ENCODE measurements around the gene ASTN2.

ASTN2 gene

DNA sequence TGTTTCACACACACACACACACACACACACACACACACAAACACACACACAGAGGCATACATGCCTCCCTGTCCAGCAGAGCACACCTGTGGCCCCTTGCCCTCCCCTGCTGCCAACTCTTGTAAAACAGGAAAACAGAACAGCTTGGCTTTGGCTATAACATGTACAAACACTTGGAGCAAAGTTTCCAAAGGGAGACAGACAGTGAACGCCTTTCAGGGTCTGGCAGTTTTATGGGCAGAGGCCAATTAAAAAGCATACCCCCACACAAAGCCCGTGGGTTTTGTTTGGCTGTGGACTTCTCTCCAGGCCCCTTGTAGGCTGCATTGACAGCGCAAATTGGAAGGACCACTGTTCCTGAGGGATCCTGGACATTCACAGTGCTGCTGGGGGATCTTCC lies 995.7 kb downstream of the ASTN2 start:
- Histone ChIP-seq H3K79me2 (ENCODE audit: insufficient read depth, low read length) (no peaks in the 10 kb centered on the region), H2AFZ (ENCODE audit: low read depth, low read length) (no peak overlapping the region), H3K4me2 (ENCODE audit: insufficient read depth, low read length) (no peak overlapping the region), H4K20me1 (ENCODE audit: insufficient read depth, low read length) (no peaks in the 10 kb centered on the region), H3K4me3 (ENCODE audit: low read depth in 1 of 2, low read length in 2 of 2) (no peak overlapping the region), H3K36me3 (ENCODE audit: insufficient read depth, low read length) (no peaks in the 10 kb centered on the region), H3K27me3 (ENCODE audit: insufficient read depth, low read length, poor library complexity) (no peaks in the 10 kb centered on the region), H3K9ac (ENCODE audit: low read depth, low read length) (no peak overlapping the region), H3K27ac (ENCODE audit: low read length) (no peak overlapping the region), H3K9me3 (ENCODE audit: insufficient read depth, low read length, severe bottlenecking) (no peaks in the 10 kb centered on the region), H3K4me1 (ENCODE audit: insufficient read depth, low read length) (no peaks in the 10 kb centered on the region)
- TF ChIP-seq CTCF (IDR thresholded peaks at IDR 0.05; ENCODE audit: borderline replicate concordance, extremely low read depth, low read length, poor library complexity, severe bottlenecking) (no peak), EZH2 (IDR thresholded peaks at IDR 0.05; ENCODE audit: borderline replicate concordance, low read depth, low read length, severe bottlenecking) (no peak)
- ATAC-seq (ENCODE audit: insufficient read depth, low read depth) (no peak), DNase-seq (no peak)

DNA sequence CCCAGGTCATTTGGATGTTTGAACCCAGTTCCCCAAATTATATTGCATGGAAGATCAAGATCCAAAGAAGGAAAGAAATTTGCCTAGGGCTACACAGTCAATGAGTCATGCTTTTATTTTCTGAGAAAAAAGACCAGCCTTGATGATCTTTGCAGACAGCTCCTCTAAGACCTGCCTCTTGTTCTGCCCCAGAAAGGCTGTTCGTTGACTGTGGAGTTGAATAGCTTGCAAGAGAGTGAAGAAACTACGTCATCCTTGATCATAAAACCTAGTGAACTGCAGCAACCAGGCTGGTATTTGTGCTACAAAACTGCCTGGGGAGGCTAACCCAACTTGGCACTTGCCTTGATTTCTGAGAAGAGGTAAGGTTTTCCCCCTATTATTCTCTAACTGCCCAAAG lies 997.4 kb downstream of the ASTN2 start:
- H2AFZ ChIP-seq (ENCODE audit: low read depth, low read length), result no peak overlapping the region
- no peaks in the 10 kb centered on the region for H3K4me1 ChIP-seq (ENCODE audit: insufficient read depth, low read length)
- no peak overlapping the region for H3K9ac ChIP-seq (ENCODE audit: low read depth, low read length)
- no peaks in the 10 kb centered on the region for H3K27me3 ChIP-seq (ENCODE audit: insufficient read depth, low read length, poor library complexity)
- no peak overlapping the region for H3K4me2 ChIP-seq (ENCODE audit: insufficient read depth, low read length)
- H4K20me1 ChIP-seq (ENCODE audit: insufficient read depth, low read length), result no peaks in the 10 kb centered on the region
- no peaks in the 10 kb centered on the region for H3K79me2 ChIP-seq (ENCODE audit: insufficient read depth, low read length)
- ATAC-seq (ENCODE audit: insufficient read depth, low read depth) (no peak), DNase-seq (no peak)
- H3K4me3 ChIP-seq (ENCODE audit: low read depth in 1 of 2, low read length in 2 of 2), result no peak overlapping the region
- no peak overlapping the region for H3K27ac ChIP-seq (ENCODE audit: low read length)
- H3K9me3 ChIP-seq (ENCODE audit: insufficient read depth, low read length, severe bottlenecking), result no peaks in the 10 kb centered on the region
- H3K36me3 ChIP-seq (ENCODE audit: insufficient read depth, low read length), result no peaks in the 10 kb centered on the region
- TF ChIP-seq CTCF (IDR thresholded peaks at IDR 0.05; ENCODE audit: borderline replicate concordance, extremely low read depth, low read length, poor library complexity, severe bottlenecking) (no peak), EZH2 (IDR thresholded peaks at IDR 0.05; ENCODE audit: borderline replicate concordance, low read depth, low read length, severe bottlenecking) (no peak)

DNA sequence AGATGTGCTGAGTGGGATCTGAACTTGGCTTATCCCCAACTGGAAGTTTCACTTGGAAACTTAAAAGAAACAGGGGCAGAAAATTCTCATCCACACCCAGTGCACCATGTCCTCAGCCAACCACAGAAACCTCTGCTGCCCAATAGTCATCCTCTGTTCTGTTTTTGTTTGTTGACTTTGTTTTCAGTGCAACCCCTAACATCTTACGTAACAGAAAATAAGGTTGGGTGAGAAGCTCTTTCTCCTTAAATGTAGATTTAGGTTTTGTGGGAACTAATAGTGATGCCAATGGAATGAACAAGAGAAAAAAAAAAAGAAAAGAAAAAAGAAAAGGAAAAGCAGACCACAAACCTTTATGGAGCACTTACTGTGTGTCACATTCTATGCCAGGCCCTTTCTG lies 998.4 kb downstream of the ASTN2 start:
- Histone ChIP-seq H3K9ac (ENCODE audit: low read depth, low read length) (no peak overlapping the region), H3K27me3 (ENCODE audit: insufficient read depth, low read length, poor library complexity) (no peaks in the 10 kb centered on the region), H3K4me2 (ENCODE audit: insufficient read depth, low read length) (no peak overlapping the region), H3K36me3 (ENCODE audit: insufficient read depth, low read length) (no peaks in the 10 kb centered on the region), H2AFZ (ENCODE audit: low read depth, low read length) (no peak overlapping the region), H4K20me1 (ENCODE audit: insufficient read depth, low read length) (no peaks in the 10 kb centered on the region), H3K27ac (ENCODE audit: low read length) (no peak overlapping the region), H3K9me3 (ENCODE audit: insufficient read depth, low read length, severe bottlenecking) (no peaks in the 10 kb centered on the region), H3K4me1 (ENCODE audit: insufficient read depth, low read length) (no peaks in the 10 kb centered on the region), H3K4me3 (ENCODE audit: low read depth in 1 of 2, low read length in 2 of 2) (no peak overlapping the region), H3K79me2 (ENCODE audit: insufficient read depth, low read length) (no peaks in the 10 kb centered on the region)
- ATAC-seq (ENCODE audit: insufficient read depth, low read depth), result no peak
- TF ChIP-seq CTCF (IDR thresholded peaks at IDR 0.05; ENCODE audit: borderline replicate concordance, extremely low read depth, low read length, poor library complexity, severe bottlenecking) (no peak), EZH2 (IDR thresholded peaks at IDR 0.05; ENCODE audit: borderline replicate concordance, low read depth, low read length, severe bottlenecking) (no peak)
- DNase-seq, result no peak

DNA sequence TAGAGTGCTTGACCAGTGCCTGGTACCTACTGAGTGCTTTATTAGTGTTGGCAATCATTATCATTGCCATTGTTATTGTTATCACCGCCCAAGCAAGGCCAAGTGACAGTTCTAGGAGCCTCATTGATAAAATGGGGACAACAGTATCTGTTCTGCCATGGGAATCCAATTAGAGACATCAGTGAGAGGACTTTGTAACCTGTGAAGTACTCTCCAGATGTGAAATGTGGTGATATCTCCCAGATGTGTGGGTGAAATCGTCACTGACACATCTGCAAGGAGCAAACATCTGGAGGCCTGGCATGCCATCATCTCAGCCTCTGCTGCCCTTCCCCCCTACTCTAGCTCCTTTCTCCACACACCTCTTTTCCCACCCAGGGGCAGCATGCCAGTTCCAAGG lies 1000.5 kb downstream of the ASTN2 start:
- Histone ChIP-seq H3K9me3 (ENCODE audit: insufficient read depth, low read length, severe bottlenecking) (no peaks in the 10 kb centered on the region), H2AFZ (ENCODE audit: low read depth, low read length) (no peak overlapping the region), H3K79me2 (ENCODE audit: insufficient read depth, low read length) (no peaks in the 10 kb centered on the region), H3K27ac (ENCODE audit: low read length) (no peak overlapping the region), H3K4me3 (ENCODE audit: low read depth in 1 of 2, low read length in 2 of 2) (no peak overlapping the region), H3K27me3 (ENCODE audit: insufficient read depth, low read length, poor library complexity) (no peaks in the 10 kb centered on the region), H3K4me2 (ENCODE audit: insufficient read depth, low read length) (no peak overlapping the region), H3K4me1 (ENCODE audit: insufficient read depth, low read length) (no peaks in the 10 kb centered on the region), H4K20me1 (ENCODE audit: insufficient read depth, low read length) (no peaks in the 10 kb centered on the region), H3K9ac (ENCODE audit: low read depth, low read length) (no peak overlapping the region), H3K36me3 (ENCODE audit: insufficient read depth, low read length) (no peaks in the 10 kb centered on the region)
- ATAC-seq (ENCODE audit: insufficient read depth, low read depth), result no peak
- DNase-seq, result no peak
- no peak for TF ChIP-seq CTCF (IDR thresholded peaks at IDR 0.05; ENCODE audit: borderline replicate concordance, extremely low read depth, low read length, poor library complexity, severe bottlenecking)

Data from DND-41 (cell line).